K562 (cell line): Measurements from ENCODE around the gene NAA15. TPM values are rescaled to one million over a fixed set of nuclear protein-coding genes. Genes with fewer than 3 reads are reported as not detected.

ENCODE experiments used
- ATAC-seq: fragments of 200-7000 bp; cut with Tn5 transposase; 3 replicates; pipeline ENCODE4 v1.9.1; 2020; ENCODE audit warnings: moderate library complexity
- BruUV-seq: library from RNA; stranded (reverse); fragments of 400-500 nt; replicated peaks from 2 replicates; lab custom pipeline; 2021; lab: Mats Ljungman, UMichigan
- CTCF ChIA-PET: fragments of 300-600 bp; formaldehyde crosslinking; extraction: SDS; loops from one replicate; lab custom pipeline; 2021; ENCODE audit warnings: low intra/inter-chr PET ratio; lab: Yijun Ruan, JAX
- POLR2A ChIA-PET: fragments of 300-600, 350-650 bp; sonication (Branson Sonifier 250); formaldehyde crosslinking; extraction: SDS; loops from one replicate; lab custom pipeline; 2021; ENCODE audit warnings: antibody characterized with exemption, inconsistent platforms; lab: Yijun Ruan, JAX
- DNase-seq, 4 experiments: peaks; one replicate each; pipeline versions ENCODE4 v3.0.0 to v3.0.0-alpha.2; 2011 to 2018; ENCODE audit warnings: low spot score in 3 of 4, mixed read lengths in 3 of 4; ENCODE audit errors: extremely low read depth in 1 of 4
- FAIRE-seq: peaks from 2 replicates; lab custom pipeline; 2011; peaks lifted over from hg19 to GRCh38; lab: Jason Lieb, UNC
- H2AFZ ChIP-seq: 2 replicates; pipeline ENCODE4 v1.6.0; 2011; ENCODE audit warnings: low read depth, low read length, control low read depth, inconsistent platforms
- H3K27ac ChIP-seq: fragments of 200-600 bp; 3 replicates; pipeline ENCODE4 v1.8.0; 2011; ENCODE audit warnings: low read depth, mild to moderate bottlenecking, control low read depth, inconsistent platforms, low read length, moderate library complexity, mixed read lengths; ENCODE audit errors: extremely low read depth
- H3K27me3 ChIP-seq, 2 experiments: fragments of 300-600 bp in 1 of 2; 2 replicates in 1 of 2; 3 replicates in 1 of 2; pipeline versions ENCODE4 v1.6.0 to v1.8.0; 2011; ENCODE audit warnings: inconsistent platforms in 2 of 2, low read length in 2 of 2, mild to moderate bottlenecking in 1 of 2, mixed read lengths in 1 of 2, moderate library complexity in 1 of 2; ENCODE audit not compliant: control insufficient read depth in 2 of 2, insufficient read depth in 2 of 2
- H3K36me3 ChIP-seq: fragments of 300-600 bp; 3 replicates; pipeline ENCODE4 v1.8.0; 2011; ENCODE audit warnings: mild to moderate bottlenecking, low read length, inconsistent platforms; ENCODE audit not compliant: control insufficient read depth, insufficient read depth
- H3K4me1 ChIP-seq, 2 experiments: fragments of 200-600 bp in 1 of 2; replicated peaks in 1 of 2; 2 replicates in 1 of 2; 3 replicates in 1 of 2; pipeline versions ENCODE4 v1.5.1 to v1.8.0; 2011; ENCODE audit warnings: inconsistent platforms in 2 of 2, low read length in 2 of 2, mild to moderate bottlenecking in 1 of 2, mixed read lengths in 1 of 2, moderate library complexity in 1 of 2; ENCODE audit not compliant: control insufficient read depth in 2 of 2, insufficient read depth in 2 of 2
- H3K4me2 ChIP-seq: 2 replicates; pipeline ENCODE4 v1.6.1; 2011; ENCODE audit warnings: low read length, control low read depth, inconsistent platforms, mixed read lengths; ENCODE audit not compliant: insufficient read depth
- H3K4me3 ChIP-seq: fragments of 200-600 bp; sonication (generic), shearing (Covaris generic); 2 replicates; pipeline ENCODE4 v1.5.1; 2016; ENCODE audit warnings: control low read depth, inconsistent platforms
- H3K79me2 ChIP-seq: fragments of 200-600 bp; 3 replicates; pipeline ENCODE4 v1.8.0; 2011; ENCODE audit warnings: low read length, inconsistent platforms; ENCODE audit not compliant: control insufficient read depth, insufficient read depth
- H3K9ac ChIP-seq, 2 experiments: 2 replicates each; pipeline versions ENCODE4 v1.6.0 to v1.6.1; 2011; ENCODE audit warnings: low read depth in 2 of 2, low read length in 2 of 2, control low read depth in 1 of 2, inconsistent platforms in 1 of 2, mild to moderate bottlenecking in 1 of 2, mixed read lengths in 1 of 2; ENCODE audit not compliant: insufficient read depth in 1 of 2
- H3K9me1 ChIP-seq: one replicate; pipeline ENCODE4 v1.6.0; 2011; ENCODE audit warnings: inconsistent platforms, mild to moderate bottlenecking, low read length, moderate library complexity; ENCODE audit not compliant: control insufficient read depth, insufficient read depth
- H3K9me3 ChIP-seq: replicated peaks from 2 replicates; pipeline ENCODE4 v1.5.1; 2011; ENCODE audit warnings: low read depth, low read length, inconsistent platforms; ENCODE audit not compliant: control insufficient read depth, insufficient read depth
- H4K20me1 ChIP-seq: replicated peaks from 2 replicates; pipeline ENCODE4 v1.6.1; 2011; ENCODE audit warnings: low read length, inconsistent platforms, mixed read lengths; ENCODE audit not compliant: control insufficient read depth, insufficient read depth
- C11orf30 ChIP-seq: fragments of 450-650 bp; IDR thresholded peaks from 2 replicates; pipeline ENCODE4 v1.6.1; 2016; ENCODE audit warnings: low read depth, mild to moderate bottlenecking
- CBX3 ChIP-seq, 2 experiments: IDR thresholded peaks; 1 replicate in 1 of 2; 2 replicates in 1 of 2; pipeline ENCODE4 v1.6.1; 2012; ENCODE audit warnings: inconsistent platforms in 2 of 2, low read length in 2 of 2, borderline replicate concordance in 1 of 2, control low read depth in 1 of 2
- ELF4 ChIP-seq: fragments of 450-650 bp; formaldehyde crosslinking; IDR thresholded peaks from 2 replicates; pipeline ENCODE4 v1.4.0; 2022; ENCODE audit warnings: missing genetic modification characterization
- FOS ChIP-seq: IDR thresholded peaks from 3 replicates; pipeline ENCODE4 v1.6.1; 2011; ENCODE audit not compliant: insufficient read length; ENCODE audit errors: extremely low read depth
- MAFF ChIP-seq: IDR thresholded peaks from 2 replicates; pipeline ENCODE4 v1.6.1; 2012; ENCODE audit warnings: low read length, improper control_type of control experiment
- MAFG ChIP-seq: fragments of 450-650 bp; conservative IDR thresholded peaks from 2 replicates; pipeline ENCODE4 v1.6.1; 2016; ENCODE audit warnings: missing genetic modification characterization, missing compliant biosample characterization
- MAFK ChIP-seq: IDR thresholded peaks from 2 replicates; pipeline ENCODE4 v1.6.1; 2011; ENCODE audit warnings: low read length, improper control_type of control experiment
- OTX1 ChIP-seq: fragments of 450-650 bp; formaldehyde crosslinking; IDR thresholded peaks from 2 replicates; pipeline ENCODE4 v1.4.0; 2022; ENCODE audit warnings: mild to moderate bottlenecking
- POLR2AphosphoS2 ChIP-seq: IDR thresholded peaks from 2 replicates; pipeline ENCODE4 v1.6.1; 2012; ENCODE audit warnings: low read length, improper control_type of control experiment
- SIX5 ChIP-seq, 2 experiments: IDR thresholded peaks; 2 replicates each; pipeline ENCODE4 v1.6.1; 2011; ENCODE audit warnings: low read length in 2 of 2, borderline replicate concordance in 1 of 2, low read depth in 1 of 2, mild to moderate bottlenecking in 1 of 2, moderate library complexity in 1 of 2; ENCODE audit not compliant: insufficient read depth in 1 of 2
- ZNF316 ChIP-seq: fragments of 450-650 bp; IDR thresholded peaks from 2 replicates; pipeline ENCODE4 v1.6.1; 2016
- ZNF584 ChIP-seq: fragments of 200-800 bp; sonication (Bioruptor generic); IDR thresholded peaks from 2 replicates; pipeline ENCODE4 v1.6.1; 2016; ENCODE audit warnings: low read depth, mild to moderate bottlenecking, missing genetic modification characterization, missing compliant biosample characterization
- ZNF699 ChIP-seq: fragments of 250-450 bp; sonication (Bioruptor Pico); IDR thresholded peaks from 2 replicates; pipeline ENCODE4 v1.8.0; 2021; ENCODE audit warnings: mild to moderate bottlenecking, moderate library complexity; ENCODE audit not compliant: insufficient replicate concordance
- ZNF764 ChIP-seq: fragments of 250-450 bp; sonication (Bioruptor Pico); IDR thresholded peaks from 2 replicates; pipeline ENCODE4 v1.4.0; 2020; ENCODE audit warnings: low read depth, mild to moderate bottlenecking, moderate library complexity
- ZNF77 ChIP-seq: fragments of 250-450 bp; sonication (Bioruptor Pico); IDR thresholded peaks from 2 replicates; pipeline ENCODE4 v1.5.0; 2020
- WGBS: fragments of 100-300 bp; shearing (Covaris generic); methylation state at CpG from one replicate; pipeline ENCODE4 v1.1.6; 2016; ENCODE audit warnings: low coverage, mixed read lengths; ENCODE audit not compliant: insufficient coverage; ENCODE audit errors: missing lambda C conversion rate; 5-methylcytosine and 5-hydroxymethylcytosine counted together
- in situ Hi-C: fragments of 300-500 bp; cut with MboI; formaldehyde crosslinking; loops from 4 replicates; pipeline ENCODE4 v1.15.0; 2018; ENCODE audit warnings: inconsistent platforms, mixed read lengths
- intact Hi-C: fragments of 100-400 bp; cut with micrococcal nuclease; formaldehyde crosslinking; loops from 2 replicates; pipeline ENCODE4 v1.14.2; 2022
- polyA plus RNA-seq, 8 experiments: library from polyadenylated mRNA; depleted of rRNA in 4 of 8; stranded (reverse) in 5 of 8; unstranded in 3 of 8; fragments of >200 nt; fragmentation: Nextera tagmentation in 2 of 8; fragmentation: Illumina TruSeq in 1 of 8; extraction: Ambion mirVana in 2 of 8; extraction: Trizol in 1 of 8; gene quantifications; 2 replicates each; pipeline versions ENCODE4 v1.2.1 to v1.2.3, GENCODE V29; 2011 to 2014; ENCODE audit warnings: inconsistent platforms in 1 of 8, missing spikeins in 1 of 8
- total RNA-seq, 7 experiments: library from RNA; depleted of rRNA in 6 of 7; stranded (reverse); fragments of >200 nt in 6 of 7; fragmentation: Illumina TruSeq in 2 of 7; extraction: Trizol in 2 of 7; gene quantifications; 2 replicates each; pipeline versions ENCODE4 v1.2.1 to v1.2.3, GENCODE V29; 2011 to 2021; ENCODE audit warnings: low replicate concordance in 1 of 7
- TF ChIP-seq, protein P1 (sequence below): fragments of 250-450 bp; sonication (Bioruptor Pico); IDR thresholded peaks from 2 replicates; pipeline ENCODE4 v1.5.0; 2020; ENCODE audit warnings: mild to moderate bottlenecking, borderline replicate concordance
- TF ChIP-seq, protein P2 (sequence below): fragments of 450-650 bp; IDR thresholded peaks from 2 replicates; pipeline ENCODE4 v1.6.1; 2017; ENCODE audit warnings: antibody characterized with exemption, mild to moderate bottlenecking

Gene NAA15
- total and polyA plus RNA-seq, 9 of the 15 experiments (the other 6 are each of a cell fraction or from before 2014, with no cell fraction given) = 37.8 to 117 (median 63.2) TPM

DNA sequence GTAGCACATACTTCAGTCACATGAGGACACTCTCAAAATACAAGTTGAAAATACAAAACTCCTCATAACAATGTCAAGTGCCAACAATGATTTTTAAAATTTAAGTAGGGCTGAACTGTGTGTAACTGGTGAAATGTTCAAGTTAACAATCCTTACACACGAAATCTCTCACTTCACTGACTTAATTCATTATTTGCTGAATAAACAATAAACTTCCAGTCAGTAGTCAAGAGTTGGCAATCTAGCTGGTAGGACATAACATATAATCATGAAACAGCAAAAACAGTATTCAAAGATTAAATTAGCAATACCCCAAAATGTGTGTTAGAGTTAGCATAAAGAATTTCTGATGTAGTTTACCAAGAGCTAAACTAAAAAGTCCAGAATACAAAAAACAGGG lies 150.7 kb downstream of the NAA15 start:
- no peaks in the 10 kb centered on the region; the same call in 1 of the 2 replicates for H3K9me3 ChIP-seq
- peaks cover 19 to 26% of the 10 kb centered on the region in 2 experiments for H3K4me1 ChIP-seq
- peak overlapping the region in 1 of 2 experiments; percentile 82; a peak in 3 of 4 replicates for H3K9ac ChIP-seq
- peaks cover 43% of the 10 kb centered on the region for H3K79me2 ChIP-seq
- ChIA-PET POLR2A (interaction anchor here (0.7 to 2.4 kb wide), 4 partner anchors 8 to 275 kb away, joined by 3 to 10 read pairs (median 3); no protein-coding TSS in a partner anchor), CTCF (no interaction called here)
- peaks cover 8% of the 10 kb centered on the region; the same call in 2 of the 3 replicates for H3K36me3 ChIP-seq
- H3K9me1 ChIP-seq = no peaks in the 10 kb centered on the region
- H3K4me2 ChIP-seq = peak overlapping the region; percentile 92
- H3K27me3 ChIP-seq = no peaks in the 10 kb centered on the region
- no TSS peak for BruUV-seq
- FAIRE-seq = peak; percentile 37
- 50% methylated on average over 1 of the region's 1 CpG for WGBS
- peak overlapping the region; percentile 88; the same call in 2 of the 3 replicates for H3K27ac ChIP-seq
- no peak for DNase-seq
- in situ Hi-C loops (no loop called here), intact Hi-C loops (loop anchor here (2.0 to 5.0 kb wide), 2 partner anchors 35 to 370 kb away; no protein-coding TSS in a partner anchor)
- no peak overlapping the region for H2AFZ ChIP-seq
- H3K4me3 ChIP-seq = peak overlapping the region; percentile 53; the same call in 1 of the 2 replicates
- H4K20me1 ChIP-seq = no peaks in the 10 kb centered on the region
- ATAC-seq = no peak
- TF ChIP-seq FOS = no peak
- peak; percentile 59; the same call in 1 of the 2 replicates for TF ChIP-seq MAFK
- TF ChIP-seq C11orf30 = peak; percentile 92
- TF ChIP-seq, protein P1, sequence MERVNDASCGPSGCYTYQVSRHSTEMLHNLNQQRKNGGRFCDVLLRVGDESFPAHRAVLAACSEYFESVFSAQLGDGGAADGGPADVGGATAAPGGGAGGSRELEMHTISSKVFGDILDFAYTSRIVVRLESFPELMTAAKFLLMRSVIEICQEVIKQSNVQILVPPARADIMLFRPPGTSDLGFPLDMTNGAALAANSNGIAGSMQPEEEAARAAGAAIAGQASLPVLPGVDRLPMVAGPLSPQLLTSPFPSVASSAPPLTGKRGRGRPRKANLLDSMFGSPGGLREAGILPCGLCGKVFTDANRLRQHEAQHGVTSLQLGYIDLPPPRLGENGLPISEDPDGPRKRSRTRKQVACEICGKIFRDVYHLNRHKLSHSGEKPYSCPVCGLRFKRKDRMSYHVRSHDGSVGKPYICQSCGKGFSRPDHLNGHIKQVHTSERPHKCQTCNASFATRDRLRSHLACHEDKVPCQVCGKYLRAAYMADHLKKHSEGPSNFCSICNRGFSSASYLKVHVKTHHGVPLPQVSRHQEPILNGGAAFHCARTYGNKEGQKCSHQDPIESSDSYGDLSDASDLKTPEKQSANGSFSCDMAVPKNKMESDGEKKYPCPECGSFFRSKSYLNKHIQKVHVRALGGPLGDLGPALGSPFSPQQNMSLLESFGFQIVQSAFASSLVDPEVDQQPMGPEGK = no peak
- TF ChIP-seq ZNF584 (CRISPR knock-in tag) = no peak
- no peak for TF ChIP-seq ZNF764
- no peak for TF ChIP-seq ZNF699
- peak; percentile 97 for TF ChIP-seq ZNF316
- no peak for TF ChIP-seq POLR2AphosphoS2
- no peak for TF ChIP-seq ZNF77 (CRISPR knock-in tag)
- no peak for TF ChIP-seq CBX3 (IDR thresholded peaks at IDR 0.05; ENCODE audit: borderline replicate concordance in 1 of 2, low read length in 2 of 2)
- peak; percentile 81 for TF ChIP-seq MAFG
- TF ChIP-seq, protein P2, sequence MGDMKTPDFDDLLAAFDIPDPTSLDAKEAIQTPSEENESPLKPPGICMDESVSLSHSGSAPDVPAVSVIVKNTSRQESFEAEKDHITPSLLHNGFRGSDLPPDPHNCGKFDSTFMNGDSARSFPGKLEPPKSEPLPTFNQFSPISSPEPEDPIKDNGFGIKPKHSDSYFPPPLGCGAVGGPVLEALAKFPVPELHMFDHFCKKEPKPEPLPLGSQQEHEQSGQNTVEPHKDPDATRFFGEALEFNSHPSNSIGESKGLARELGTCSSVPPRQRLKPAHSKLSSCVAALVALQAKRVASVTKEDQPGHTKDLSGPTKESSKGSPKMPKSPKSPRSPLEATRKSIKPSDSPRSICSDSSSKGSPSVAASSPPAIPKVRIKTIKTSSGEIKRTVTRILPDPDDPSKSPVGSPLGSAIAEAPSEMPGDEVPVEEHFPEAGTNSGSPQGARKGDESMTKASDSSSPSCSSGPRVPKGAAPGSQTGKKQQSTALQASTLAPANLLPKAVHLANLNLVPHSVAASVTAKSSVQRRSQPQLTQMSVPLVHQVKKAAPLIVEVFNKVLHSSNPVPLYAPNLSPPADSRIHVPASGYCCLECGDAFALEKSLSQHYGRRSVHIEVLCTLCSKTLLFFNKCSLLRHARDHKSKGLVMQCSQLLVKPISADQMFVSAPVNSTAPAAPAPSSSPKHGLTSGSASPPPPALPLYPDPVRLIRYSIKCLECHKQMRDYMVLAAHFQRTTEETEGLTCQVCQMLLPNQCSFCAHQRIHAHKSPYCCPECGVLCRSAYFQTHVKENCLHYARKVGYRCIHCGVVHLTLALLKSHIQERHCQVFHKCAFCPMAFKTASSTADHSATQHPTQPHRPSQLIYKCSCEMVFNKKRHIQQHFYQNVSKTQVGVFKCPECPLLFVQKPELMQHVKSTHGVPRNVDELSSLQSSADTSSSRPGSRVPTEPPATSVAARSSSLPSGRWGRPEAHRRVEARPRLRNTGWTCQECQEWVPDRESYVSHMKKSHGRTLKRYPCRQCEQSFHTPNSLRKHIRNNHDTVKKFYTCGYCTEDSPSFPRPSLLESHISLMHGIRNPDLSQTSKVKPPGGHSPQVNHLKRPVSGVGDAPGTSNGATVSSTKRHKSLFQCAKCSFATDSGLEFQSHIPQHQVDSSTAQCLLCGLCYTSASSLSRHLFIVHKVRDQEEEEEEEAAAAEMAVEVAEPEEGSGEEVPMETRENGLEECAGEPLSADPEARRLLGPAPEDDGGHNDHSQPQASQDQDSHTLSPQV = no peak
- no peak for TF ChIP-seq OTX1 (CRISPR knock-in tag)
- peak; percentile 79 for TF ChIP-seq MAFF
- no peak for TF ChIP-seq SIX5 (IDR thresholded peaks at IDR 0.05; ENCODE audit: borderline replicate concordance in 1 of 2, insufficient read depth in 1 of 2, low read depth in 1 of 2, low read length in 2 of 2)
- no peak for TF ChIP-seq ELF4 (CRISPR knock-in tag)
